Panc1 (cell line): ENCODE results near the gene PMCH. TPM values are rescaled to one million over a fixed set of nuclear protein-coding genes. Genes with fewer than 3 reads are reported as not detected.
A peak's percentile ranks its signal among the peaks of the same experiment; 100 is the strongest.

Experiments used
- ATAC-seq: fragments of 200-7000 bp; cut with Tn5 transposase; 2 replicates; pipeline ENCODE4 v1.9.1; 2020; ENCODE audit warnings: mild to moderate bottlenecking, moderate library complexity
- BruUV-seq: library from RNA; stranded (reverse); fragments of 400-500 nt; replicated peaks from 2 replicates; lab custom pipeline; 2021; lab: Mats Ljungman, UMichigan
- CTCF ChIA-PET: fragments of 300-600 bp; sonication (Branson Sonifier 250); formaldehyde crosslinking; loops from one replicate; lab custom pipeline; 2022; ENCODE audit warnings: antibody characterized with exemption; lab: Charles Lee
- POLR2A ChIA-PET: fragments of 300-600 bp; sonication (Branson Sonifier 250); formaldehyde crosslinking; loops from one replicate; lab custom pipeline; 2022; ENCODE audit warnings: antibody characterized with exemption; lab: Charles Lee
- DNase-seq: peaks from one replicate; pipeline ENCODE4 v3.0.0-alpha.2; 2010; ENCODE audit warnings: low read depth, low spot score
- H3K27ac ChIP-seq: 2 replicates; pipeline ENCODE4 v1.5.1; 2011; ENCODE audit warnings: mild to moderate bottlenecking, low read length, inconsistent platforms
- H3K27me3 ChIP-seq: fragments of 200-500 bp; sonication (Bioruptor generic); 2 replicates; pipeline ENCODE4 v1.6.0; 2014; ENCODE audit warnings: low read length, inconsistent platforms; ENCODE audit not compliant: control insufficient read depth, insufficient read depth
- H3K36me3 ChIP-seq: fragments of 200-500 bp; sonication (Bioruptor generic); 2 replicates; pipeline ENCODE4 v1.5.1; 2014; ENCODE audit warnings: inconsistent platforms, mild to moderate bottlenecking, low read length, moderate library complexity; ENCODE audit not compliant: control insufficient read depth, insufficient read depth
- H3K4me1 ChIP-seq: 2 replicates; pipeline ENCODE4 v1.5.1; 2011; ENCODE audit warnings: inconsistent platforms, mild to moderate bottlenecking, low read length, moderate library complexity; ENCODE audit not compliant: control insufficient read depth, insufficient read depth
- H3K4me3 ChIP-seq, 2 experiments: 2 replicates each; pipeline ENCODE4 v1.5.1; 2011 to 2012; ENCODE audit warnings: low read depth in 2 of 2, low read length in 2 of 2, mild to moderate bottlenecking in 2 of 2, inconsistent platforms in 1 of 2, moderate library complexity in 1 of 2
- H3K9me3 ChIP-seq: fragments of 200-500 bp; sonication (Bioruptor generic); 2 replicates; pipeline ENCODE4 v1.5.1; 2014; ENCODE audit warnings: low read depth, mild to moderate bottlenecking, inconsistent platforms, low read length, moderate library complexity; ENCODE audit not compliant: control insufficient read depth, insufficient read depth
- POLR2AphosphoS5 ChIP-seq: IDR thresholded peaks from 2 replicates; pipeline ENCODE4 v1.6.1; 2012; ENCODE audit warnings: mild to moderate bottlenecking, low read depth, low read length, moderate library complexity
- REST ChIP-seq, 2 experiments: IDR thresholded peaks; 2 replicates each; pipeline ENCODE4 v1.6.1; 2011 to 2012; ENCODE audit warnings: low read depth in 2 of 2, control low read depth in 1 of 2, low read length in 1 of 2, mild to moderate bottlenecking in 1 of 2, moderate library complexity in 1 of 2; ENCODE audit not compliant: insufficient read depth in 1 of 2
- SIN3A ChIP-seq: IDR thresholded peaks from 2 replicates; pipeline ENCODE4 v1.6.1; 2012; ENCODE audit warnings: low read depth, mild to moderate bottlenecking, low read length, moderate library complexity, borderline replicate concordance; ENCODE audit not compliant: insufficient read depth
- TCF7L2 ChIP-seq: IDR thresholded peaks from 2 replicates; pipeline ENCODE4 v1.6.1; 2011; ENCODE audit warnings: mild to moderate bottlenecking, low read depth, low read length, inconsistent platforms
- in situ Hi-C: cut with HindIII; loops from 2 replicates; pipeline ENCODE4 v1.10.0; 2016; ENCODE audit warnings: low sequenced_read_pairs, low pct_unique_long_range_greater_than_20kb
- intact Hi-C: fragments of 100-400 bp; cut with micrococcal nuclease; formaldehyde crosslinking; loops from one replicate; pipeline ENCODE4 v1.10.0; 2022; ENCODE audit not compliant: unreplicated experiment
- total RNA-seq: library from RNA; stranded (reverse); gene quantifications from one replicate; pipeline ENCODE4 v1.2.1, GENCODE V29; 2021; ENCODE audit not compliant: unreplicated experiment
- TF ChIP-seq, protein P1 (sequence below): fragments of 450-650 bp; IDR thresholded peaks from 2 replicates; pipeline ENCODE4 v1.5.1; 2017; ENCODE audit warnings: mild to moderate bottlenecking

PMCH gene
- total RNA-seq, 1 experiment from 2014 or later = not detected

- POLR2A ChIA-PET = no interaction called here
- CTCF ChIA-PET = interaction anchor here (0.7 kb wide), 1 partner anchor 255 kb away, joined by 4 read pairs; no protein-coding TSS in a partner anchor
- Histone ChIP-seq H3K9me3 (no peaks in the 10 kb centered on the region), H3K36me3 (no peaks in the 10 kb centered on the region), H3K27ac (no peak overlapping the region), H3K27me3 (no peaks in the 10 kb centered on the region), H3K4me1 (no peaks in the 10 kb centered on the region), H3K4me3 (no peak overlapping the region)
- intact Hi-C loops (no loop called here), in situ Hi-C loops (no loop called here)
- ATAC-seq (no peak), DNase-seq (no peak)
- BruUV-seq = no TSS peak
- TF ChIP-seq, protein P1, sequence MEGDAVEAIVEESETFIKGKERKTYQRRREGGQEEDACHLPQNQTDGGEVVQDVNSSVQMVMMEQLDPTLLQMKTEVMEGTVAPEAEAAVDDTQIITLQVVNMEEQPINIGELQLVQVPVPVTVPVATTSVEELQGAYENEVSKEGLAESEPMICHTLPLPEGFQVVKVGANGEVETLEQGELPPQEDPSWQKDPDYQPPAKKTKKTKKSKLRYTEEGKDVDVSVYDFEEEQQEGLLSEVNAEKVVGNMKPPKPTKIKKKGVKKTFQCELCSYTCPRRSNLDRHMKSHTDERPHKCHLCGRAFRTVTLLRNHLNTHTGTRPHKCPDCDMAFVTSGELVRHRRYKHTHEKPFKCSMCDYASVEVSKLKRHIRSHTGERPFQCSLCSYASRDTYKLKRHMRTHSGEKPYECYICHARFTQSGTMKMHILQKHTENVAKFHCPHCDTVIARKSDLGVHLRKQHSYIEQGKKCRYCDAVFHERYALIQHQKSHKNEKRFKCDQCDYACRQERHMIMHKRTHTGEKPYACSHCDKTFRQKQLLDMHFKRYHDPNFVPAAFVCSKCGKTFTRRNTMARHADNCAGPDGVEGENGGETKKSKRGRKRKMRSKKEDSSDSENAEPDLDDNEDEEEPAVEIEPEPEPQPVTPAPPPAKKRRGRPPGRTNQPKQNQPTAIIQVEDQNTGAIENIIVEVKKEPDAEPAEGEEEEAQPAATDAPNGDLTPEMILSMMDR = no peak
- no peak for TF ChIP-seq TCF7L2
- no peak for TF ChIP-seq SIN3A
- TF ChIP-seq REST (IDR thresholded peaks at IDR 0.05; ENCODE audit: insufficient read depth in 1 of 2, low read depth in 2 of 2, low read length in 1 of 2) = no peak
- TF ChIP-seq POLR2AphosphoS5 = no peak
These were observed 25.7 kb downstream of the PMCH start for GRCh38 chr12:102171951-102172350.

DNA sequence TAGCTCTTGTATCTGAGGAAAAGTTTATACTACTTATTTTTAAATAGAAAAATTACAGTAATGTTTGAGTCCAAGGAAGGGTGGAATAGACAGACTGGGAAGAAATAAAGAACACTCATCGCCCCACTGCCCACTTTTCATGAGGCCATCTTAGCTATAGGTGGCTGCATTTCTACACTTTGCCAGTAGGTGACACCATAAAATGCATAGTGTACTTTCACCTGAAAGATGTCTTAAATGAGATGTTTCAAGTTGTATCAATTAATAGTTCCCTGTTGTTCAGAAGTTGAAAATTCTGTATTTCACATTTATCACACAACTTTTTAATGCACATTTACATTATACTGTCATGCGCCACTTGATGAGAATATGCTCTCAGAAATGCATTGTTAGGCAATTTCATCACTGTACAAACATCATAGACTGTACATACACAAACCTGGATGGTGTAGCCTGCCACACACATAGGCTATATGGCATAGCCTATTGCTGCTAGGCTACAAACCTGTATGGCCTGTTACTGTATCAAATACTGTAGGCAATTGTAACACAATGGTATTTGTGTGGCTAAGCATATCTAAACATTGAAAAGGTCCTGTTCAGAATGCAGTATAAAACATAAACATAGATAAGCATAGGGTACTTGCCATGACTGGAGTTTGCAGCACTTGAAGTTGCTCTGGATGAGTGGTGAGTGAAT, 27.6 kb downstream of the PMCH start:
- Histone ChIP-seq H3K4me1 (no peaks in the 10 kb centered on the region), H3K27ac (no peak overlapping the region), H3K36me3 (no peaks in the 10 kb centered on the region), H3K27me3 (no peaks in the 10 kb centered on the region), H3K9me3 (no peaks in the 10 kb centered on the region), H3K4me3 (no peak overlapping the region)
- in situ Hi-C loops (no loop called here), intact Hi-C loops (loop anchor here (10.0 kb wide), 1 partner anchor 305 kb away; no protein-coding TSS in a partner anchor)
- no TSS peak for BruUV-seq
- peak; percentile 75; the same call in 1 of the 2 replicates for ATAC-seq
- DNase-seq = peak; percentile 24
- CTCF ChIA-PET = interaction anchor here (0.6 to 1.0 kb wide), 2 partner anchors 60 to 313 kb away, joined by 3 to 6 read pairs; no protein-coding TSS in a partner anchor
- POLR2A ChIA-PET = interaction anchor here (0.6 kb wide), 1 partner anchor 23 kb away, joined by 3 read pairs; no protein-coding TSS in a partner anchor
- TF ChIP-seq, protein P1 = peak; percentile 77; the same call in 1 of the 2 replicates
- TF ChIP-seq TCF7L2 = no peak
- TF ChIP-seq POLR2AphosphoS5 = no peak
